Left ventricle myocardium inferior (tissue), 1 donor: ENCODE measurements around the gene MCF2L2. TPM values are rescaled to one million over a fixed set of nuclear protein-coding genes. Genes with fewer than 3 reads are reported as not detected.

ENCODE experiments used
- DNase-seq: peaks from one replicate; pipeline ENCODE4 v3.0.0-alpha.2; 2020
- H3K27ac ChIP-seq: fragments of 200-600 bp; replicated peaks from 2 replicates; pipeline ENCODE4 v1.8.0; 2021
- H3K27me3 ChIP-seq: fragments of 200-600 bp; 2 replicates; pipeline ENCODE4 v1.8.0; 2021; ENCODE audit warnings: low read depth
- H3K36me3 ChIP-seq: fragments of 200-600 bp; 2 replicates; pipeline ENCODE4 v1.8.0; 2021
- H3K4me1 ChIP-seq: fragments of 200-600 bp; 2 replicates; pipeline ENCODE4 v1.8.0; 2021
- H3K4me3 ChIP-seq: fragments of 200-600 bp; 2 replicates; pipeline ENCODE4 v1.8.0; 2021; ENCODE audit warnings: mild to moderate bottlenecking, moderate library complexity
- H3K9me3 ChIP-seq: fragments of 200-600 bp; replicated peaks from 2 replicates; pipeline ENCODE4 v1.8.0; 2021
- intact Hi-C: fragments of 100-400 bp; cut with micrococcal nuclease; formaldehyde crosslinking; loops from one replicate; pipeline ENCODE4 v1.11.0; 2022
- total RNA-seq: library from RNA; stranded (reverse); fragmentation: NEBNext Ultra II Directional; extraction: Animal tissue kit (Norgen Biotek cat#: 25700); gene quantifications from one replicate; pipeline ENCODE4 v1.2.1, GENCODE V29; 2021
- TF ChIP-seq, protein P1 (sequence below): fragments of 200-600 bp; IDR thresholded peaks from 2 replicates; pipeline ENCODE4 v1.8.0; 2021; ENCODE audit warnings: antibody characterized with exemption, mild to moderate bottlenecking, borderline replicate concordance
- donor health status: DM: no; HTN: yes; CAD: no; lungs with severe emphysema.

Gene MCF2L2
- total RNA-seq, 1 donor from 2014 or later: 0.91 TPM

DNA sequence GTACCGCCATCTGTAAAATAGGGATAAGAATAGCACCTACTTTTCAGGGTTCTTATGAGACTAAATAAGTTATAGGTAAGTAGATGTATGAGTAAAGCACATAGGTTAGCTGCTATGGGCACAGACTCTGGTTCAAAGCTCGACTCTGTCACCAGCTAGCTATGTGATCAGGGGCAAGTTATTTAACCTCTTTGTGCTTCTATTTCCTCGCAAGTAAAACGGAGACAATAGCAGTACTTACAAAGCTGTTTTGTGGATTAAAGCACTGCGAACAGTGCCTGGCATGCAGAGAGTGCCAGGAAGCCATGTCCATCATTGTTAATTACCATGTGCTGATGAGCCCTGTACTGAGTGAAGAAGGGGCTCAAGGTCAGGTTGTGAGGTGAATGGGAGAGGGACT, 267.8 kb downstream of the MCF2L2 start:
- H3K4me3 ChIP-seq: no peak overlapping the region
- H3K4me1 ChIP-seq: peaks cover 13% of the 10 kb centered on the region
- no peaks in the 10 kb centered on the region for H3K9me3 ChIP-seq
- DNase-seq: no peak
- TF ChIP-seq, protein P1, sequence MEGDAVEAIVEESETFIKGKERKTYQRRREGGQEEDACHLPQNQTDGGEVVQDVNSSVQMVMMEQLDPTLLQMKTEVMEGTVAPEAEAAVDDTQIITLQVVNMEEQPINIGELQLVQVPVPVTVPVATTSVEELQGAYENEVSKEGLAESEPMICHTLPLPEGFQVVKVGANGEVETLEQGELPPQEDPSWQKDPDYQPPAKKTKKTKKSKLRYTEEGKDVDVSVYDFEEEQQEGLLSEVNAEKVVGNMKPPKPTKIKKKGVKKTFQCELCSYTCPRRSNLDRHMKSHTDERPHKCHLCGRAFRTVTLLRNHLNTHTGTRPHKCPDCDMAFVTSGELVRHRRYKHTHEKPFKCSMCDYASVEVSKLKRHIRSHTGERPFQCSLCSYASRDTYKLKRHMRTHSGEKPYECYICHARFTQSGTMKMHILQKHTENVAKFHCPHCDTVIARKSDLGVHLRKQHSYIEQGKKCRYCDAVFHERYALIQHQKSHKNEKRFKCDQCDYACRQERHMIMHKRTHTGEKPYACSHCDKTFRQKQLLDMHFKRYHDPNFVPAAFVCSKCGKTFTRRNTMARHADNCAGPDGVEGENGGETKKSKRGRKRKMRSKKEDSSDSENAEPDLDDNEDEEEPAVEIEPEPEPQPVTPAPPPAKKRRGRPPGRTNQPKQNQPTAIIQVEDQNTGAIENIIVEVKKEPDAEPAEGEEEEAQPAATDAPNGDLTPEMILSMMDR: no peak
- intact Hi-C loops: no loop called here
- no peak overlapping the region for H3K27ac ChIP-seq
- no peaks in the 10 kb centered on the region for H3K36me3 ChIP-seq
- H3K27me3 ChIP-seq: peaks cover 62% of the 10 kb centered on the region

DNA sequence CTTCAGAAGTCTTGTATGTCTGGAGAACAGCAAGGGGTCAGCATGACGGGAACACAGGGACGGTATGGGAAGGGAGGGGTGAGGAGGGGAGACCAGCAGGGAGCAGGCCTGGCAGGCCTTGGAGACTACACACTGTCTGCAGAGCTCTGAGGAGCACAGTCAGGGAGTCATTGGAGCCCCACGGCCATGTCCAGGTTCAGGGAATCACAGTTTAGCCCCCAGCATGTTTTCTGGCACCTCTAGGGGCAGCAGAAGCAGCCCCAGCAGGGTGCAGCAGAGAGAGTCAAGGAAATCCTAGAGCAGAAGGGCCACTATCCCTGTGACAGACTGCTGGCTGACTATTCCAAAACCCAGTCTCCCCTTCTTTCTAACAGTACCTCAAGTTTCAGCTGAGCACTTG, 269.1 kb downstream of the MCF2L2 start:
- intact Hi-C loops: no loop called here
- DNase-seq: no peak
- peaks cover 13% of the 10 kb centered on the region for H3K4me1 ChIP-seq
- no peaks in the 10 kb centered on the region for H3K9me3 ChIP-seq
- TF ChIP-seq, protein P1: no peak
- H3K27me3 ChIP-seq: peaks cover 50% of the 10 kb centered on the region
- no peak overlapping the region for H3K27ac ChIP-seq
- H3K36me3 ChIP-seq: no peaks in the 10 kb centered on the region
- no peak overlapping the region for H3K4me3 ChIP-seq

DNA sequence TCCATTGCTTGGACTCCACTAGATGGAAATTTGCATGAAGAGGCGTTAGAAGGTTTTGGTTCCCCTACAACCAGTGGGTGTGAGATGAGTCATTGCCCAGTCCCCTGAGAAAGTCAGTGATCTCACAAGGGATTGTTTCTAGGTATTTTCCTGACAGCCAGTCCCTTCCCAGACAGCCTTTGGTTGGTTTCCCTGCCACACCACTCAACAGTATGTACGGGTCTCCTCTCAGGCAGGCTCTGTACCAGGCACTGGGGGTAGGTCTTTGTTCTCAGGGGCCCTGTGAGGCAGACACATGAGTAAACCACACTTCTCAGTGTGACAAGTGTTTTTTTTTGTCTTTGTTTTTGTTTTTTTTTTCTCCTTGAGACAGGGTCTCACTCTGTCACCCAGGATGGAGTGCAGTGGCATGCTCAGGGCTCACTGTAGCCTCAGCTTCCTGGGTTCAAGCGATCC, 269.8 kb downstream of the MCF2L2 start:
- Histone ChIP-seq H3K9me3 (no peaks in the 10 kb centered on the region), H3K36me3 (no peaks in the 10 kb centered on the region), H3K27ac (no peak overlapping the region), H3K27me3 (peaks cover 45% of the 10 kb centered on the region), H3K4me1 (peaks cover 13% of the 10 kb centered on the region), H3K4me3 (no peak overlapping the region)
- DNase-seq: no peak
- TF ChIP-seq, protein P1: no peak
- intact Hi-C loops: no loop called here

DNA sequence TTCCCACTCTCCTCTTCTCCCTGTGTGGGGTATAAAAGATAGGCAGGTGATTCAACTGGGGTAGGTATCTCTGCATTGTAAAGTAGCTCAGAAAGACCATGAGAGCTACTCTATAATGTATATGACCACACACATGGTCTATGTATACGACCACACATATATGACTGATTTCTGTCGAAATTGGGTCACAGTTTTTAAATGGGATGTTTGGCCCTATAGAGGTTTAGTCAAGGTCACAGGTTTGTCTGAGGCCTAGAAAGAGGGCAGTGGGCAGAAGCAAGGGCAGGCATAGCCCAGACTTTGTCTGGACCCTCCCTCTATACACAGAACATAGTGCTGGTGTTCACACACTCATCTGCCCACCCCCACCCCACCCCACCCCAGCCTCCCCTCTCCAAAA, 270.3 kb downstream of the MCF2L2 start:
- Histone ChIP-seq H3K9me3 (no peaks in the 10 kb centered on the region), H3K27ac (no peak overlapping the region), H3K36me3 (no peaks in the 10 kb centered on the region), H3K4me1 (peaks cover 13% of the 10 kb centered on the region), H3K4me3 (no peak overlapping the region), H3K27me3 (peaks cover 45% of the 10 kb centered on the region)
- TF ChIP-seq, protein P1: no peak
- intact Hi-C loops: no loop called here
- no peak for DNase-seq

DNA sequence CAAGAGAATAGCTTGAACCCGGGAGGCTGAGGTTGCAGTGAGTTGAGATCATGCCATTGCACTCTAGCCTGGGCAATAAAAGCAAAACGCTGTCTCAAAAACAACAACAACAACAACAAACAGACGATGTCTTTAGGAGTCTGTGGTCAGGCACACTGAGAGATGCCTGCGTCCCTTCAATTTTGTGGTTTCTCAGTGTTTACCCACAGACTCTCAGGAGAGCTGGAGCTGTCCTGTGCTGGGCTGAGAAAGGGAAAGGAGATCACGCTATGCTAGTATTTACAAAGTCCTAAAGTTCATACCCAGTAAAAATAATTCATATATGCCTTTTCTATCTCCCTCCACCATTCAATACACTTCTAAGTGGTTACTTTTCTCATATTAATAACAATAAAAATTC, 272.2 kb downstream of the MCF2L2 start:
- TF ChIP-seq, protein P1: no peak
- H3K4me1 ChIP-seq: no peaks in the 10 kb centered on the region
- peaks cover 31% of the 10 kb centered on the region for H3K27me3 ChIP-seq
- no peak for DNase-seq
- H3K9me3 ChIP-seq: no peaks in the 10 kb centered on the region
- intact Hi-C loops: no loop called here
- no peak overlapping the region for H3K27ac ChIP-seq
- H3K36me3 ChIP-seq: no peaks in the 10 kb centered on the region
- H3K4me3 ChIP-seq: no peak overlapping the region

DNA sequence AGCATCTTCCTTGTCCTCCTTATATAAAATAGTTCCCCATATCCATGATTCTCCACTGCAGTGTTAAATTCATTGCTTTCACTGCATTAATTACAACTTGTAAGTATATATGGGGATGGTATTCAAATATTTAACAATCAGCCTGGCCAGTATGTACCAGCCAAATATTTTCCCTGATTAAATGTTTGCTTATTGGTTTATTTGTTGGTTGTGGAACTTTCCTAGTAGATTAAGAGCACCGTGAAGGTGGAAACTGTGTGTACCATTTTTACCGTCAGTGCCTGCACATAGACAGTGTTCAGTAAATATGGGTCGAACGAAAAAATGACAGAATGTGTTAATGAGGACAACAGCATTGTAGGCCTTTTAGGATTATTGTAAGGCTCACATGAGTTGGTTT, 272.9 kb downstream of the MCF2L2 start:
- intact Hi-C loops: no loop called here
- TF ChIP-seq, protein P1: no peak
- H3K36me3 ChIP-seq: no peaks in the 10 kb centered on the region

More for the DNA sequence above, 272.9 kb downstream of the MCF2L2 start:
- no peak overlapping the region for H3K4me3 ChIP-seq
- H3K27me3 ChIP-seq: peaks cover 29% of the 10 kb centered on the region
- no peaks in the 10 kb centered on the region for H3K4me1 ChIP-seq
- no peaks in the 10 kb centered on the region for H3K9me3 ChIP-seq
- no peak for DNase-seq
- no peak overlapping the region for H3K27ac ChIP-seq
